Measurements from ENCODE around the gene ENTPD6.

The ENTPD6 gene

DNA sequence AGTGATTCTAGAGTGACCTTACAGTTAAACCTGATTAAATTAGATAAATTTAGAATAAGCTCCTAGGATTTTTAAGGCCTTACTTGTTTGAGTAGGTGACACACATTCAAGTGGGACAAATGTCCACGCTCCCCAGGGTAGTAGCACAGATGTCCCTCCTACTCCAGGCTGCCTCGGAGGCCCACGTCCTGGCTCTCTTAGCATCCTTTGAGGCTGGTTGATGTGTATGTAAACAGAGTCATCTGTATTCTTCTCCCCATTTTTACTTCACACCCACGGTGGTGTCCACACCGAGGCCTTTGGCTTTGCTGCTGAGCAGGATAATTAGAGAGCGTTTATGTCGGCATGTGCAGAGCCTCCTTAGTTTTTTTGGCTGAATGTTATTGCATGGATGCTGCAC is 15.8 kb downstream of the ENTPD6 start:
- no peak for DNase-seq

GRCh38 chr20:25212242-25212641 is 16.7 kb downstream of the ENTPD6 start:
- no peak for DNase-seq

DNA sequence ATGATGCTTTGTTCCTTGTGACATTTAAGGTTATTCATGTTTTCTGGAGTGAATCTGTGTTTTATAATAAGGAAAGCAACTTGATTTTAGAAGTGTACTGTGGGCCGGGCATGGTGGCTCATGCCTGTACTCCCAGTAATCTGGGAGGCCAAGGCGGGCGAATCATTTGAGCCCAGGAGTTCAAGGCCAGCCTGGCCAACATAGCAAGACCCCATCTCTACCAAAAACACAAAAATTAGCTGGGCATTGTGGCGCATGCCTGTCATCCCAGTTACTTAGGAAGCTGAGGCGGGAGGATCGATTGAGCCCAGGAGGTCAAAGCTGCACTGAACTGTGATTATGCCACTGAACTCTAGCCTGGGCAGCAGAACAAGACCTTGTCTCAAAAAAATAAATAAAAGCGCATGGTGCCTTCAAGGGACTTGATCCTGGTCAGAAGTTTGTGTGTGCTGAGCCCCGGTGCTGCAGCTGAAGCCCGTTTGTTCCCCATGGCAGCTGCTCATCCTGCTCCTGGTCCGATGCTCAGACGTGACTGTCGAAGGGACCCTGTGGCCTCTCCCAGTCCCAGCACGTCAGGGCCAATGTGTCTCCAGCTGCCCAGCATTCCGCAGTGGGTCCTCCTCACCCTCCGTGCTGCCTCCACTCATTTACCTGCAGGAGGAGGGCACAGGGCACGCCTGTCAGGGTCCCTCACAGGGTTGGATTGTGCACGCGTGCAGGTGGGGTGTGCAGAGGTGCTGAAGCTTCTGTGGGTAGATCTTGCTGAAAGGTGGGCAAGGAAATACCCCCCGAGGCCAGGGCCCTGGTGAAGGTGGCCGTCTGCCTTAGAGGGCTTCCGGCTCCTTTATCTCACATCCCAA is 18.3 kb downstream of the ENTPD6 start:
- DNase-seq = no peak

DNA sequence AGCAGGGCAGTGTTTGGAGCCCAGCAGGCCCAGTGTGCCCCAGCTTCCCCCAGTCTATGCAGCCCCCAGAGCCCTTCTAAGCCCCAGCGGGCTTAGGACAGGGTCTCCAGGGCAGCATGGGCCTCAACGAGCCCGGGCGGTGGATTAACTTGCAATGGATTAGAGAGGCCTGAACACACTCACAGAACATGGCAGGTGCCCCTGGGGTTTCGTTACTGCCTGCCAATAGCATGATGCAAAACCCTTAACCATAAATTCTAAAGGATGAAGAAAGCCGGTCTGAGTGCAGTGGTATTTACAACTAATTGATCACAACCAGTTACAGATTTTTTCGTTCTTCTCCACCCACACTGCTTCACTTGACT is 18.9 kb downstream of the ENTPD6 start:
- no peak for DNase-seq

- no peak for DNase-seq
These were observed 19.3 kb downstream of the ENTPD6 start for GRCh38 chr20:25214819-25215218.

DNA sequence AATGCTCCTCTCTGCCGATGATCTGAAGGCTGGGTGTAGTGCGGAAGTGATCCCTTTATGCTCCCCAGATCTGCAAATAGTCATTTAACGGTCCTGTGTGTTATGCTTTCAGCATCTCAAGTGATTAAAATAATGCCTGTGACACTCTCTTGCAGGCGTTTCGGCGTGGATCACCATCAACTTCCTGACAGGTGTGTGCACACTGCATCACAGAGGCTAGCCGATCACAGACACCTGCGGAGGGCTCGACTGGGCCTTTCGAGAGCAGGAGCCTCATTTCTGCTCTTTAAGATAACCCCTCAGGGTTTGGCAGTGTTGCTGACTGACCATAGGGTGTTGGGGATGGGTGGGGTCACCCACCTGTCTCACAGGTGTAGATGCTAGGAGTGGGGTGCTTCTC is 20.0 kb downstream of the ENTPD6 start:
- no peak for DNase-seq

DNA sequence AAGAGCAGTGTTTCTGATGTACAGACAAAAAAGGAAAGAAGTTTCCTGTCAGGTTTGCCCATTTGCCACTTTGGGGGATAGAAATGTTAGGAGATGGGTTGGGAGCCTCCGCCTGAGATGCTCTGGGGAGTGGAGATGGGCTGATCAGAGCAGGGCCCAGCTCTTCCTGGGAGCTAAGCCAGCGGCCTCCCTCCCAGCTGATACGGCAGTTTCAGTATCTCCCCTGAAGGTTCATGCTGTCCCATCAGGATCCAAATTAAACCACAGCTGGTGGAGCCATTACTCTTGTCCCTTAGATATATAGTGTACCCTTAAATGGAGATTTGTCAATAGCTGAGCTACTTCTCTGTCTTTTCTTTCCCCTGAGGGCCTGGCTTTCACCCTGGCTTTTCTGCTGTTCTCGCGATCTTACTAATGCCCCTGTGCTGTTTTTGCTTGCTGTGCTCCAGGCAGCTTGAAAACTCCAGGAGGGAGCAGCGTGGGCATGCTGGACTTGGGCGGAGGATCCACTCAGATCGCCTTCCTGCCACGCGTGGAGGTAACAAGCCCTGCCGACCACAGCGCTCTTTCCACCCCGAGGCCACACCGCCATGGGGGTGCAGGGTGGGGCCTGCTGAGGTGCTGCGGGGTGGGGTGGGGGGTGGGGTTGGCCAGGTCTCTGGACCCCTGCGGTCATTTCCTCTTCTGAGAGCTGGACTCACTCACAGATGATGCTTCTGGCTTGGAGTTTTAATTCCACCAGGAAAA is 20.9 kb downstream of the ENTPD6 start:
- DNase-seq = no peak

DNA sequence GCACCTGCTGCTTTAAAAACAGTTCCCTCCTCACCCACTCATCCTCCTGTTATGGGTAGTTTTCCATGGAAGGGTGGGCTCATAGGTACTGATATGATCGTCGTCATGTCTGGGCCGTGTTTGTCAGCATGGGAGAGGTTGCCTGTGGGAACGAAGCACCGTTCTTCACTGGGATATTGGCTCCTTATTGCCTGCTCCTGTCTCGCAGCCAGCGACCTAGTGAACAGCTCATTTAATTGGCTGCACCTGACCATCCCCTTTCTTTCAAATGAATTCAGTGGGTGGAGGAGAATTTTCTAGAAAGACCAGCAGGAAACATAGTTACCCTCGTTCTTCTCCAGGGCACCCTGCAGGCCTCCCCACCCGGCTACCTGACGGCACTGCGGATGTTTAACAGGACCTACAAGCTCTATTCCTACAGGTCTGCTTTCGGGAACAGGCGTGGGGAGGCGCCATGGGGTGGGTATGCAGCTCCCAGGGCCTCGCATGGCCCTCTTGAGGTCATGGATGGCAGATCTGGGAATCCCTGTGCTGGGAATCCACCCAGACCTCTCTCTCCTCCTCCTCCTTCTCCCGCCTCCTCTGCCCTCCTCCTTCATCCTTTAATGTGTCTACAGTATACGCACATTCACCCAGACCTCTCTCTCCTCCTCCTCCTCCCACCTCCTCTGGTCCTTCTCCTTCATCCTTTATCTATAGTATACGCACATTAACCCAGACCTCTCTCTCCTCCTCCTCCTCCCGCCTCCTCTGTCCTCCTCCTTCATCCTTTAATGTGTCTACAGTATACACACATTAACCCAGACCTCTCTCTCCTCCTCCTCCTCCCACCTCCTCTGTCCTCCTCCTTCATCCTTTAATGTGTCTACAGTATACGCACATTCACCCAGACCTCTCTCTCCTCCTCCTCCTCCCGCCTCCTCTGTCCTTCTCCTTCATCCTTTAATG is 21.9 kb downstream of the ENTPD6 start:
- DNase-seq = no peak

GRCh38 chr20:25218109-25218486 is 22.6 kb downstream of the ENTPD6 start:
- DNase-seq = no peak

- no peak for DNase-seq
These were observed 23.0 kb downstream of the ENTPD6 start for GRCh38 chr20:25218492-25218891.

GRCh38 chr20:25219365-25219764 is 23.9 kb downstream of the ENTPD6 start:
- no peak for DNase-seq

- no peak for DNase-seq
These were observed 24.7 kb downstream of the ENTPD6 start for GRCh38 chr20:25220021-25220730.

- DNase-seq = no peak
These were observed 25.5 kb downstream of the ENTPD6 start for GRCh38 chr20:25220810-25221591.

DNA sequence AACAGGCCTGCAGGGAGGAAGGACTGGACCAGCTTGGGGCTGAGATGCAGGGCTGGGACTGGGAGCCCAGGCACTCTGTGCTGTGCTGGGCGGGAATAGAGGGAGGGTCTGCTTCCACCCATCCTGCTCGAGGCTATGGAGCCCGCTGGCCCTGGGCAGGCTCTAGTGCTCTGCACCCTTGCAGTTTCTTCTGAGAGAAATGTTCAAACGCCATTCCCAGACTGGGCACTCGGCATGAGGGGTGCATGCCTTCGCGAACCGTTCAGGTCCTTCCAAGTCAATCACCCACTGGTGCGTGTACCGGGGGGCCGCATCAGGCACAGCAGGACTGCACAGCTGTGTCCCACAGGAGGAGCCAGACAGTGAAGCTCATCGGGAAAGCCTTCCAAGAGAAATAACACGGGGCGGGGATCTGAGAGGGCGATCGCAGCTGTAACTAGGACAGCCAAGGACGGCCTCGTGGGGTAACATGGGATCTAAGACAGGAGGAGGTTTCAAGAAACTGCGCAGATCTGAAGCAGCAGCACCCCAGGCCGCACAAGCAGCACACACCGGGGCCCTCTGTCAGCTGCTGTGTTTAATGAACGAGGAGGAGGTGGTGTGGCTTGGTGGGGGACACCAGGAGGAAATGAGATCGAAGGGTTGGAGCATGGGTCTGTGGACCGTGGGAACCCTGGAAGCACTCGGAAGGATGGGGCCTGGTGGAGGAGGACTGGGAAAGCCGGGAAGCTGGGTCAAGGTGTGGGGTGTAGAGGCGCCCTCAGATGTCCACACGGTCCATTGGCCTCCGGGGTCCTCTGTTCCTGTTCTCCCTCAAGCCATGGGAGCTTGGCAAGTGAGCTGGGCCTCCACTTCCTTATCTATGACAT is 26.3 kb downstream of the ENTPD6 start:
- DNase-seq = no peak

DNA sequence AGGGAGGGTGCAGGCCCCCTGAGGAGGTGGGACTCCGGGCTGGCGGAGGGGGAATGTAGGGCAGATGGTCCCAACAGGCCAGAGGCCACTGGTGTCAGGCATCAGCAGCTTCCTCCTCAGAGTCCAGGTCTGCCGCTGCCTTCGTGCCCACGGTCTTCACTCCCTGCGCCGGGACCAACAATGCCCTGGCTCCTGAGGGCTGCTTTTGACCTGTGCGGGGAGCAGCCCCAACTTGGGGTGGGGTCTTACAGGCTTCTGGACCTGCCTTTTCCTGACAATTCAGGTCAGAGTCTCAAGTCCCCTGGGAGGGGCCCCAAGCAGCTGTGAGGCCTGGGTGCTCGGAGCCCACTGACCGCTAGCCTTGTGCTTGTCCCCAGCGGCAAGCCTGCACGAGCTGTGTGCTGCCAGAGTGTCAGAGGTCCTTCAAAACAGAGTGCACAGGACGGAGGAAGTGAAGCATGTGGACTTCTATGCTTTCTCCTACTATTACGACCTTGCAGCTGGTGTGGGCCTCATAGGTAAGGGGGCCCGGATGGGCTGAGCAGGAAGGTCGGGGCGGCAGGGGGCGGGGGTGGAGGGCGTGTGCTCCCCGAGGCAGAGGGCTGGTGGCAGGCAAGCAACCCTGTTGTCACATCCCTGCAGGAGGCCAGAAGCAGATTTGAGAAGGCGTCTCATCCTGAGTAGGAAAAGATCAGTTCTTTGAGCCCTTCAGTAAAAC is 27.1 kb downstream of the ENTPD6 start:
- no peak for DNase-seq

DNA sequence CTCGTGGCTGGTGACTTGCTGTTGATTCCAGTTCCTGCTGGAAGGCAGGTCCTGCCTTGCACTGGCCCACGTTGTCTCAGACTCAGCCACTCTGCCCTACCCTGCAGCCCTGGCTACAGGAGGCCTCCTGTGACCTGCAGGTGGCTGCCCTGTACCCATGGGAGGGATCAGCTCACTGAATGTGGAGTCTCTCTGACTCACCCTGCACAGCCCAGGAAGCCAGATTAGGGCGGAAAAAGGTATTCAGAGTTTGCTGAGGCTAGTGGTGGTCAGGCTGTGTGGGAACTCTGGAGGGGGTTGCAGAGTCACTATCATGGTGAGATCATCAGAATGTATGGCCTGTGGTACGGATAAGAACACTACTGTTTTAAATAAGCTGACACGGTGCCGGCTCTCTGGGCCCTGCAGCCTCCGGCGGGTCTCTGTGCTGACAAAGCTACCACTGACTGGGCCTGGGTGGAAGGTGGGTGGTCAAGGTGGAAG is 27.7 kb downstream of the ENTPD6 start:
- no peak for DNase-seq

DNA sequence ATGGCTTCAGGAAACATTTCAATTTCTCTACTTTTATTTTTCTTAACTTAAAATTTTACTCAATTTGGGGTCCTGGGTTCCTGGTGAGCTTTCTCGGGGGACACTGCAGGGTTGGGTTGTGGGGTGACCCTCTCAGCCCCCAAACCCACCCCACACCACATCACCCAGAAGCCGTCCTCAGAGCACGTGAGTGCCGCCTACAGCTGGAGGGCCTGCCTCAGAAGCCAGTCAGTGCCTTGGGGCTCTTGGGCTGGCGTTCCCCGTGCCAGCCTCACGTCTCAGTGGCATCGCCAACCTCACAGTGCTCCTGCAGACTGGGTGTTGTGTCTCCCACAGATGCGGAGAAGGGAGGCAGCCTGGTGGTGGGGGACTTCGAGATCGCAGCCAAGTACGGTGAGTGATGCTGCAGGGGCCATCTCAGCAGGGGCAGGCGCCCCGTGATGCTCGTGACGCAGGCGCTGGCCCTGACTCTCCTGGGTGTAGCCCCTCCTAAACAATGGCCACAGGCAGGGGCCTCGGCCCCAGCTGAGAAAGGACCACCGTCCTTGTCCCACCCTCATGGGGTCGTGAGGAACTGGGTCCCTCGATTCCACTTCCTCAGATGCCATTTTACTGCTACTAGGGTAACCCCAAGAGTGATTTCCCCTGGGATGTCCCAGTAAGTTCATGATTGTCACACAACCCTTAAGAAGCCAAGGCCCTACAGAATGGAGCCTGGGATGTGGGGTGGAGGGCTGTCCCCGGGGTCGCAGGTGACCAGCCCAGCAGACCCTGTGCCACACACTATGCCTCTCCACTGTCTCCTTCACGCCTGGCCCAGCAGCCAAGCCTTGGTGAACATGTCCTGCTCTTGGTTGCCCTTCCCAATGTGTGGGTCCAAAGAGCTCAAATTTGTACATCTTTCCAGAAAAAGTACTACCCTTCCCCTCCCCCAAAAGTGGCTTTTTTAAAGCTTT is 28.5 kb downstream of the ENTPD6 start:
- DNase-seq = no peak

- DNase-seq = no peak
These were observed 29.4 kb downstream of the ENTPD6 start for GRCh38 chr20:25224941-25225340.
